Subcutaneous abdominal adipose tissue (tissue), 5 donors: ENCODE measurements around the gene TMEM182.
A peak's percentile ranks its signal among the peaks of the same experiment; 100 is the strongest.

Experiments
- H3K27ac ChIP-seq: one replicate; pipeline ENCODE4 v1.7.0; 2013; ENCODE audit warnings: low read depth, mild to moderate bottlenecking, inconsistent platforms, low read length, moderate library complexity
- H3K27me3 ChIP-seq, 5 donors: one replicate each; pipeline ENCODE4 v1.7.0; 2013; ENCODE audit warnings: low read length in 5 of 5, inconsistent platforms in 1 of 5; ENCODE audit not compliant: control insufficient read depth in 5 of 5, insufficient read depth in 4 of 5
- H3K36me3 ChIP-seq, 5 donors: one replicate each; pipeline ENCODE4 v1.7.0; 2013; ENCODE audit warnings: low read length in 5 of 5; ENCODE audit not compliant: control insufficient read depth in 5 of 5, insufficient read depth in 5 of 5
- H3K4me1 ChIP-seq, 5 donors: one replicate each; pipeline ENCODE4 v1.7.0; 2013; ENCODE audit warnings: low read length in 5 of 5, mild to moderate bottlenecking in 3 of 5, moderate library complexity in 1 of 5; ENCODE audit not compliant: control insufficient read depth in 5 of 5, insufficient read depth in 5 of 5
- H3K4me3 ChIP-seq, 5 donors: one replicate each; pipeline ENCODE4 v1.7.0; 2013; ENCODE audit warnings: low read length in 5 of 5, low read depth in 1 of 5
- H3K9ac ChIP-seq, 5 donors: one replicate each; pipeline ENCODE4 v1.7.0; 2013; ENCODE audit warnings: low read length in 5 of 5, mild to moderate bottlenecking in 4 of 5, moderate library complexity in 3 of 5
- H3K9me3 ChIP-seq, 5 donors: one replicate each; pipeline ENCODE4 v1.7.0; 2013; ENCODE audit warnings: low read length in 5 of 5; ENCODE audit not compliant: control insufficient read depth in 5 of 5
- donor health status: healthy.
- donor health status: healthy.
- donor health status: healthy.
- donor health status: healthy.
- donor health status: healthy.

The TMEM182 gene

GRCh38 chr2:102736410-102737409 lies 25.1 kb upstream of the TMEM182 start:
- peak overlapping the region; percentile 90 to 99 (median 93) for H3K4me3 ChIP-seq
- H3K4me1 ChIP-seq = peaks cover 0 to 25% (median 23%) of the 10 kb centered on the region in 5 donors
- no peaks in the 10 kb centered on the region for H3K27me3 ChIP-seq
- H3K9ac ChIP-seq = peak overlapping the region; percentile 50 to 95 (median 87)
- H3K27ac ChIP-seq = peak overlapping the region; percentile 65
- no peaks in the 10 kb centered on the region for H3K9me3 ChIP-seq
- peaks cover 2 to 3% (median 3%) of the 10 kb centered on the region in 5 donors for H3K36me3 ChIP-seq

GRCh38 chr2:102737431-102737830 lies 24.4 kb upstream of the TMEM182 start:
- peak overlapping the region in 3 of 5 donors; percentile 85 to 95 (median 94) for H3K9ac ChIP-seq
- no peaks in the 10 kb centered on the region for H3K36me3 ChIP-seq
- H3K27me3 ChIP-seq = no peaks in the 10 kb centered on the region
- peaks cover 0 to 25% (median 23%) of the 10 kb centered on the region in 5 donors for H3K4me1 ChIP-seq
- no peaks in the 10 kb centered on the region for H3K9me3 ChIP-seq
- H3K27ac ChIP-seq = no peak overlapping the region
- H3K4me3 ChIP-seq = peak overlapping the region in 4 of 5 donors; percentile 90 to 95 (median 92)

- H3K27ac ChIP-seq = no peak overlapping the region
- no peaks in the 10 kb centered on the region for H3K36me3 ChIP-seq
- no peak overlapping the region for H3K4me3 ChIP-seq
- H3K4me1 ChIP-seq = no peaks in the 10 kb centered on the region
- no peaks in the 10 kb centered on the region for H3K9me3 ChIP-seq
- no peaks in the 10 kb centered on the region for H3K27me3 ChIP-seq
- H3K9ac ChIP-seq = no peak overlapping the region
These were observed 18.6 kb upstream of the TMEM182 start for GRCh38 chr2:102743259-102743658.

DNA sequence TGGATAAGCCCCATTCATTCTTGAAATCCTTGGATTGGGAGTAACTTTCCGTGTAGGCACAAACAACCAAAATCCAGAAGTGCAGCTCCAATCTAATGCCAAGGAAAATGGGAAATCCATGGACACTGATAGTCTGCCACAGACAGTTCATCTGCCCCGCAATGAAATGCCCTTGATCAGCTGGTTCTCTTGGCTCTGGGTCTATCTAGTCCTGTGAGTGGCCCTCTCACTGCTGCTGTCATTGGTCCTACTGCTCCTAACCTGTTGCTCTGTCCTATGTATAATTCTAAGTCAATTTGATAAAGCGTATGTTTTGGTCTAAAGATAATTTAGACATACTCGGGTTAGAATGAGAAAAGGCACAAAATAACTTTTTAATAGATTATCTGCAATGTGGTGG lies 13.7 kb upstream of the TMEM182 start:
- Histone ChIP-seq H3K27ac (no peak overlapping the region), H3K9me3 (no peaks in the 10 kb centered on the region), H3K36me3 (no peaks in the 10 kb centered on the region), H3K27me3 (no peaks in the 10 kb centered on the region), H3K9ac (no peak overlapping the region), H3K4me3 (no peak overlapping the region), H3K4me1 (no peaks in the 10 kb centered on the region)

- no peaks in the 10 kb centered on the region for H3K36me3 ChIP-seq
- no peaks in the 10 kb centered on the region for H3K27me3 ChIP-seq
- H3K9ac ChIP-seq = no peak overlapping the region
- peaks cover 0 to 8% (median 0%) of the 10 kb centered on the region in 5 donors for H3K4me1 ChIP-seq
- H3K27ac ChIP-seq = no peak overlapping the region
- no peaks in the 10 kb centered on the region for H3K9me3 ChIP-seq
- no peak overlapping the region for H3K4me3 ChIP-seq
These were observed 11.9 kb upstream of the TMEM182 start for GRCh38 chr2:102749938-102750337.

- Histone ChIP-seq H3K36me3 (no peaks in the 10 kb centered on the region), H3K9ac (no peak overlapping the region), H3K4me1 (peaks cover 0 to 18% (median 7%) of the 10 kb centered on the region in 5 donors), H3K27me3 (no peaks in the 10 kb centered on the region), H3K9me3 (no peaks in the 10 kb centered on the region), H3K27ac (no peak overlapping the region), H3K4me3 (no peak overlapping the region)
These were observed 8.2 kb upstream of the TMEM182 start for GRCh38 chr2:102753563-102754159.

DNA sequence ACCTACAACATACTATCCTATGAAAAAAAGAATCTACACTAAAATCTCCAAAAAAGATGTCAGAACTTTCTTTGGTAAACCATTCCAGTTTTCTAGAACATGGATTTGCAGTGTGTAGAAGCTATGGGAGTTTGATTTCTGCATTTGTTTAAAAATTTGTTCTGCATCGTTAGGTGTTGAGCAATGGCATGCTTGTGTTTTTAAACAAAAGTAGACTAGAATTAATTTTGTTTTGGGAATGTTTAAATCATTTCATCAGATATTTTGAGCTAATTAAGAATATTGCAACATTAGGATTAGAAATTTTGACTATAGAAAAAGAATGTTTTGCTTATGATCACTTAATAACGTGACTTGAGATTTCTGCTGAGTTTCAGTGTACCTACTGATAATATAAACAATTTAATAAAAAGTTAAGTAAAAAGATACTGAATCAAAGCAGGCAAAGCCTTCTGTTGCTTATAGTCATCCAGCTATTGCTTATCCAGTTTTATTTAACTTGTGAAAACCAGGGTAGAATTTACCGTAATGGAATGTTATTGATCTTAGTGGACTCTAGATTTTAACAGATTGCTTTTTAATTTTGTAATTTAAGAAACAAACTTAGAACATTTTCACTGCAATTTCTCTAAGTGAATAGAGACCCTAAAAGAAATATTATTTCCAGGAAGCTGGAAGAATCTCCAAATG lies 7.2 kb upstream of the TMEM182 start:
- Histone ChIP-seq H3K27ac (no peak overlapping the region), H3K9ac (peak overlapping the region in 1 of 5 donors; percentile 20), H3K9me3 (peaks cover 0 to 2% (median 0%) of the 10 kb centered on the region in 5 donors), H3K4me1 (peaks cover 0 to 27% (median 11%) of the 10 kb centered on the region in 5 donors), H3K27me3 (no peaks in the 10 kb centered on the region), H3K36me3 (no peaks in the 10 kb centered on the region), H3K4me3 (no peak overlapping the region)

DNA sequence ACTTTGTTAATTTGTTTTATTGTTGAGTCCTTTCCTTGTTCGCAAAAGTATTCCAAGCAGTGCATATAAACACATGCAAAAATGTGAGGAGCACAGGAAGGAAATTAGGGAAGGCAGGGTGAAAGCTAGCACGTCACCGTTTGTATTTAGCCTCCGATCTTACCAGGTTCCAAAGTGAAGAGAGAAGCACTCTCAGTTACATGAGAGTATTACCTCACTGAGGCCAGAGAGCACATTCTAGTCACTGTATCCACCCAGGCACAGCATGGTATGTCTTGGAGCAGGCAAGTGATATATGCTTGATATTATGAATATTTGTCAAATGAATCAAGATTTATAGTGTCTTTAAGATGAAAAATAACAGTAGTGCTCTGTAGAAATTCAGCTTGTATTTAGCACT lies 6.5 kb upstream of the TMEM182 start:
- Histone ChIP-seq H3K4me1 (peaks cover 0 to 34% (median 16%) of the 10 kb centered on the region in 5 donors), H3K27me3 (no peaks in the 10 kb centered on the region), H3K4me3 (no peak overlapping the region), H3K9me3 (peaks cover 0 to 3% (median 0%) of the 10 kb centered on the region in 5 donors), H3K36me3 (no peaks in the 10 kb centered on the region), H3K9ac (no peak overlapping the region), H3K27ac (no peak overlapping the region)

- Histone ChIP-seq H3K9ac (no peak overlapping the region), H3K27me3 (no peaks in the 10 kb centered on the region), H3K4me1 (peaks cover 0 to 56% (median 24%) of the 10 kb centered on the region in 5 donors)
These were observed 3.4 kb upstream of the TMEM182 start for GRCh38 chr2:102758439-102758838.

More at GRCh38 chr2:102758439-102758838, 3.4 kb upstream of the TMEM182 start:
- H3K27ac ChIP-seq = no peak overlapping the region
- H3K4me3 ChIP-seq = no peak overlapping the region
- H3K36me3 ChIP-seq = no peaks in the 10 kb centered on the region
- peaks cover 0 to 3% (median 0%) of the 10 kb centered on the region in 5 donors for H3K9me3 ChIP-seq
